Neural progenitor cell (in vitro differentiated cells): Measurements from ENCODE around the gene ARIH2.

Experiments used
- EZH2 ChIP-seq: fragments of 200-600 bp; sonication (generic); IDR thresholded peaks from 2 replicates; pipeline ENCODE4 v1.6.1; 2017; ENCODE audit warnings: antibody characterized with exemption, mild to moderate bottlenecking, moderate library complexity
- EZH2phosphoT487 ChIP-seq: fragments of 200-600 bp; sonication (generic); IDR thresholded peaks from 2 replicates; pipeline ENCODE4 v1.6.1; 2017; ENCODE audit warnings: antibody characterized with exemption
- TF ChIP-seq, protein P1 (sequence below): fragments of 200-600 bp; sonication (generic); IDR thresholded peaks from 2 replicates; pipeline ENCODE4 v1.5.1; 2017; ENCODE audit warnings: antibody characterized with exemption, mild to moderate bottlenecking

DNA sequence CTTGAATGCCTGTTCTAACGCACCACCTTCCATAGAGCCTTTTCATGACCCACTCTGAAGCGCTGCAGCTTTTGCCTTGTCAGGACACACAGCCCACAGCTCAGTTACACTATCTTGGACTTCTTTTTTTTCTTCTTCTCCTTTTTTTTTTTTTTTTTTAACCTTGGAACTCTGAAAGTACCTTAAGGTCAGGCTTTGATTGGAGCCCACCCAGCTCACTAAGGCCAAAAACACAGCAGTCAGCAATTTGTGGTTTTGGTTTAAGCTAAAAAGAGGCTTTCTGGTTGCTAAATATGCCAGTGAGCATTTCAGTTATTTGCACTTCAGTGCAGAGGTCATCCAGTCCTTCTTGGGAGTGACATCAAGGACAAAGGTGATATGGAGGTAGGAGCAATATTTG, 21.7 kb upstream of the ARIH2 start:
- TF ChIP-seq, protein P1, sequence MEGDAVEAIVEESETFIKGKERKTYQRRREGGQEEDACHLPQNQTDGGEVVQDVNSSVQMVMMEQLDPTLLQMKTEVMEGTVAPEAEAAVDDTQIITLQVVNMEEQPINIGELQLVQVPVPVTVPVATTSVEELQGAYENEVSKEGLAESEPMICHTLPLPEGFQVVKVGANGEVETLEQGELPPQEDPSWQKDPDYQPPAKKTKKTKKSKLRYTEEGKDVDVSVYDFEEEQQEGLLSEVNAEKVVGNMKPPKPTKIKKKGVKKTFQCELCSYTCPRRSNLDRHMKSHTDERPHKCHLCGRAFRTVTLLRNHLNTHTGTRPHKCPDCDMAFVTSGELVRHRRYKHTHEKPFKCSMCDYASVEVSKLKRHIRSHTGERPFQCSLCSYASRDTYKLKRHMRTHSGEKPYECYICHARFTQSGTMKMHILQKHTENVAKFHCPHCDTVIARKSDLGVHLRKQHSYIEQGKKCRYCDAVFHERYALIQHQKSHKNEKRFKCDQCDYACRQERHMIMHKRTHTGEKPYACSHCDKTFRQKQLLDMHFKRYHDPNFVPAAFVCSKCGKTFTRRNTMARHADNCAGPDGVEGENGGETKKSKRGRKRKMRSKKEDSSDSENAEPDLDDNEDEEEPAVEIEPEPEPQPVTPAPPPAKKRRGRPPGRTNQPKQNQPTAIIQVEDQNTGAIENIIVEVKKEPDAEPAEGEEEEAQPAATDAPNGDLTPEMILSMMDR, result no peak
- no peak for TF ChIP-seq EZH2
- no peak for TF ChIP-seq EZH2phosphoT487
